Measurements from ENCODE around the gene CNBD2.
A peak's percentile ranks its signal among the peaks of the same experiment; 100 is the strongest.
"Not testable (repeated sequence)": the region's sequence is repeated elsewhere in the genome, so short reads cannot be mapped to it uniquely, and the experiment has no call there.

The CNBD2 gene

DNA sequence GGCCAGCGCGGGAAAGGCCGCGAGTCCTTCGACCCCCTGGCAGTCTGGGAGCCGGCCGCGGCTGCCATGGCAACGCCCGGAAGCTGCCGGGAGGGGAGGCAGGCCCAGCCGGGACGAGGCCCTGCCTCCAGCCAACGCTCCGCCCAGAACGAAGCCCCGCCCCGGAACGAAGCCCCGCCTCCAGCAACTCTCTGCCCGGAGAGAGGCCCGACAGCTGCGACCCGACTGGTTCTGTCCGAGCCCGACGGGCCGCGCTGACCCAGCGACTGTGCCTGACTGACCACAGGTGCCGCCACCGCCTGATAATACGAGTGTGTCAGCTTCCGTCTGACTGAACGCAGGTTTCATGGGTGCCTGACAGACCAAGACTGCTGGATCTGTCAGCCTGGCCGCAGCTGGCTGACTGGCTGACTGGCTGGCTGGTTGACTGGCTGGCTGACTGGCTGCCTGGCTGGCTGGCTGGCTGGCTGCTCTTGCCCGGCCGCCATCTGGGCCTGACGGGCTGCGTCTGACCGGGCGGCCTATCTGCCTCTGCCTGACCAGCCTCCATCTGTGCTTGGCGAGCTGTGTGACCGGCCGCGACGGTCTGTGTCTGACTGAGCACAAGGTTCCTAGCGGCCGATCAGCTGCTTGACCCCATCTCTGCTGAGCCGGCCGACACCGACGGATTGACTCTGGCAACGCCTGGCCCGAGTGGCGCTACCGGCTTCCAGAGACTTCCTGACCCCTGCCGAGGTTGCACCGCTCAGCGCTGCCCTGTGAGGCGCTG lies 96.5 kb downstream of the CNBD2 start:
- DNase-seq: peak; percentile 67 to 68

DNA sequence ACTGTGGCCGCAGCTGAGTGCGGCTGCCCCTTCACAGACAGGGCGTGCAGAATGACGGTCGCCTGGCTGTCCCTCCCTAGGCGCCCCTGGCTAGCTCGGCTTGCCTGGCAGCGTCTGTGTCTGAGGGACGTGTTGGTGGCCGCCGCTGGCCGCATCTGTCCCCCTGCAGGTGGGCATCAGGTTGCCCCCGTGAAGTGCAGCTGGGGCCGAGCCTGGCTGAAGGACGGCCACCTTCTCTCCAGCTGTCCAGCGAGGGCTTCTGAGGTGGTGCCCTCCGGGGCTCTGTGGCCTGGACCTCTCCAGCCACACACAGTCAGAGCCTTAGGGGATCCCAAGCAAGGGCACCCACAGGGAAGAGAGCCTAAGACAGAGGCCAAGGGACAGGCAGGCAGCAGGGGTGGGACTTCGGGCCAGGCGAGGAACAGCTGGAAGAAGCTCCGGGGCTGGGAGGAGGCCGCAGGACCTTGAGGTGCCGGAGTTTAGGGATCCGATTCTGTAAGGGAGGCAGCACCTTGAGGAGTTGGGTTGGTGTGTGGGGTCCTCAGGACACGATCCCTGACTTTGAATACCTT lies 97.1 kb downstream of the CNBD2 start:
- DNase-seq: no peak

GRCh38 chr20:36066777-36067176 lies 98.4 kb downstream of the CNBD2 start:
- DNase-seq: no peak

DNA sequence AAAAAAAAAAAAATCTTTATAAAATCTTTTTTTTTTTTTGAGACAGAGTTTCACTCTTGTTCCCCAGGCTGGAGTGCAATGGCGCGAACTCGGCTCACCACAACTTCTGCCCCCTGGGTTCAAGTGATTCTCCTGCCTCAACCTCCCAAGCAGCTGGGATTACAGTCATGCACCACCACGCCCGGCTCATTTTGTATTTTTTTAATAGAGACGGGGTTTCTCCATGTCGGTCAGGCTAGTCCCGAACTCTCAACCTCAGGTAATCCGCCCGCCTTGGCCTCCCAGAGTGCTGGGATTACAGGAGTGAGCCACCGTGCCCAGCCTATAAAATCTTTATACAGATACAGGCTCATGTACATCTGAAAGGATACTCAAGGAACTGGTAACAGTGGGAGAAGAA lies 100.1 kb downstream of the CNBD2 start:
- not testable (repeated sequence) for DNase-seq

DNA sequence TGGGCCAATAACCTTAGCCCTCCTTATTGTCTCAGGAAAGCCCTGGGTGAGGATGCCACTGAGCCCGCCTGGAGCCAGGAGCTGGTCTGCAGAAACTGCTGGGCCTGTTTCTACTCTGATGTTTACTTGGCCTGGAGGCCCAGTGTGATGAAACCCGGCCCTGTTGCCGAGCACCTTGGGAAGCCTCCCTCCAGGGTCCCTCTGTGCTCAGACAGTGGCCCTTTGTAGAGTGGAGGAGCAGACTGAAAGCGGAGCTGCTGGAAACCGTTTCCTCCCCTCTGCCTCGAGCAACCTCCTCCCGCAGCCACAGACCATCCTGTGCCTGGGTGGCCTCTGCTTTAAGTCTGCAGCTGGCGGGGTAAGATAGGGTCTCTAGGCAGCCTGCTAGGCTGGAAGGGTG lies 102.1 kb downstream of the CNBD2 start:
- no peak for DNase-seq

- no peak for DNase-seq
Measured at GRCh38 chr20:36071848-36072247, 103.5 kb downstream of the CNBD2 start.

- no peak for DNase-seq
Measured at GRCh38 chr20:36074983-36075382, 106.6 kb downstream of the CNBD2 start.

- DNase-seq: peak; percentile 22 to 26
Measured at GRCh38 chr20:36077762-36078161, 109.4 kb downstream of the CNBD2 start.

DNA sequence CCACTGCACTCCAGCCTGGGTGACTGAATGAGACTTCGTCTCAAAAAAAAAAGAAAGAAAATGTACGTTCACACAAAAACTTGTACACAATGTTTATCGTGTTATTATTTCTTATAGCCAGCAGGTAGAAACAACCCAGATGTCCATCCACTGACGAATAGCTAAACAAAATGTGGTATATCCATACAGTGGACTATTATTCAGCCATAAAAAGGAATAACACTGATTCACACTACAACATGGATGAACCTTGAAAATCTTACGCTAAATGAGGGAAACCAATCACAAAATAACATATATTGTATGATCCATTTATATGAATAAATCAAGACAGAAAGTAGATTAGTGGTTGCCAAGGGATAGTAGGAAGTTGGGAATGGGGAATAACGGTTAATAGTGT lies 111.1 kb downstream of the CNBD2 start:
- no peak for DNase-seq

GRCh38 chr20:36079984-36080383 lies 111.6 kb downstream of the CNBD2 start:
- not testable (repeated sequence) for DNase-seq
